ACC112 (cell line): ENCODE results near the gene APBB1IP.

Experiments
- H2AFZ ChIP-seq: fragments of 200-600 bp; sonication (generic); one replicate; pipeline ENCODE4 v1.6.0; 2017; ENCODE audit warnings: antibody characterized with exemption, low read length; ENCODE audit not compliant: unreplicated experiment
- H3K27ac ChIP-seq: fragments of 200-600 bp; sonication (generic); 2 replicates; pipeline ENCODE4 v1.5.1; 2014; ENCODE audit warnings: low read depth, mild to moderate bottlenecking, antibody characterized with exemption, low read length, moderate library complexity
- H3K27me3 ChIP-seq: fragments of 200-600 bp; sonication (generic); 2 replicates; pipeline ENCODE4 v1.6.1; 2014; ENCODE audit warnings: mild to moderate bottlenecking, antibody characterized with exemption, low read length, moderate library complexity, mixed read lengths; ENCODE audit not compliant: insufficient read depth
- H3K36me3 ChIP-seq: fragments of 200-600 bp; sonication (generic); 2 replicates; pipeline ENCODE4 v1.6.1; 2016; ENCODE audit warnings: mild to moderate bottlenecking, antibody characterized with exemption, low read length, moderate library complexity, mixed read lengths; ENCODE audit not compliant: insufficient read depth
- H3K4me1 ChIP-seq: fragments of 200-600 bp; sonication (generic); one replicate; pipeline ENCODE4 v1.6.1; 2016; ENCODE audit warnings: low read length, mixed read lengths; ENCODE audit not compliant: insufficient read depth, unreplicated experiment, control insufficient read depth
- H3K4me3 ChIP-seq: fragments of 200-600 bp; sonication (generic); 2 replicates; pipeline ENCODE4 v1.5.1; 2014; ENCODE audit warnings: mild to moderate bottlenecking, low read depth, low read length
- H3K79me2 ChIP-seq: fragments of 200-600 bp; sonication (generic); one replicate; pipeline ENCODE4 v1.6.0; 2016; ENCODE audit warnings: low read length; ENCODE audit not compliant: control insufficient read depth, unreplicated experiment, insufficient read depth

APBB1IP gene

GRCh38 chr10:26475386-26475785, 37.2 kb downstream of the APBB1IP start:
- Histone ChIP-seq H3K79me2 (no peaks in the 10 kb centered on the region), H3K27ac (no peak overlapping the region), H3K27me3 (no peaks in the 10 kb centered on the region), H3K4me3 (no peak overlapping the region), H3K4me1 (no peaks in the 10 kb centered on the region), H2AFZ (no peak overlapping the region), H3K36me3 (no peaks in the 10 kb centered on the region)

- Histone ChIP-seq H3K4me1 (no peaks in the 10 kb centered on the region), H3K27ac (no peak overlapping the region), H3K79me2 (no peaks in the 10 kb centered on the region), H3K36me3 (no peaks in the 10 kb centered on the region), H3K27me3 (no peaks in the 10 kb centered on the region), H2AFZ (no peak overlapping the region), H3K4me3 (no peak overlapping the region)
These were observed 39.4 kb downstream of the APBB1IP start for GRCh38 chr10:26477501-26477900.

- no peak overlapping the region for H2AFZ ChIP-seq
- no peak overlapping the region for H3K4me3 ChIP-seq
- H3K36me3 ChIP-seq, result no peaks in the 10 kb centered on the region
- no peak overlapping the region for H3K27ac ChIP-seq
- H3K4me1 ChIP-seq, result no peaks in the 10 kb centered on the region
- H3K27me3 ChIP-seq, result no peaks in the 10 kb centered on the region
- no peaks in the 10 kb centered on the region for H3K79me2 ChIP-seq
These were observed 39.9 kb downstream of the APBB1IP start for GRCh38 chr10:26478061-26478460.

GRCh38 chr10:26479766-26480492, 41.8 kb downstream of the APBB1IP start:
- Histone ChIP-seq H3K27me3 (no peaks in the 10 kb centered on the region), H3K4me1 (peaks cover 9% of the 10 kb centered on the region), H3K79me2 (no peaks in the 10 kb centered on the region), H3K36me3 (no peaks in the 10 kb centered on the region), H3K27ac (no peak overlapping the region), H3K4me3 (no peak overlapping the region), H2AFZ (no peak overlapping the region)

- peaks cover 22% of the 10 kb centered on the region for H3K4me1 ChIP-seq
- no peak overlapping the region for H2AFZ ChIP-seq
- H3K36me3 ChIP-seq, result no peaks in the 10 kb centered on the region
- no peaks in the 10 kb centered on the region for H3K79me2 ChIP-seq
- H3K27ac ChIP-seq, result no peak overlapping the region
- no peaks in the 10 kb centered on the region for H3K27me3 ChIP-seq
- no peak overlapping the region for H3K4me3 ChIP-seq
These were observed 43.2 kb downstream of the APBB1IP start for GRCh38 chr10:26481315-26481692.

GRCh38 chr10:26481914-26482550, 43.9 kb downstream of the APBB1IP start:
- peaks cover 29% of the 10 kb centered on the region for H3K4me1 ChIP-seq
- no peaks in the 10 kb centered on the region for H3K79me2 ChIP-seq
- no peak overlapping the region for H3K4me3 ChIP-seq

GRCh38 chr10:26483554-26483953, 45.4 kb downstream of the APBB1IP start:
- H3K79me2 ChIP-seq, result no peaks in the 10 kb centered on the region
- H3K4me3 ChIP-seq, result no peak overlapping the region
- peaks cover 41% of the 10 kb centered on the region for H3K4me1 ChIP-seq
- H3K27ac ChIP-seq, result no peak overlapping the region
- H2AFZ ChIP-seq, result no peak overlapping the region
- no peaks in the 10 kb centered on the region for H3K27me3 ChIP-seq
- H3K36me3 ChIP-seq, result no peaks in the 10 kb centered on the region

More at GRCh38 chr10:26481914-26482550, 43.9 kb downstream of the APBB1IP start:
- Histone ChIP-seq H3K36me3 (no peaks in the 10 kb centered on the region), H3K27me3 (no peaks in the 10 kb centered on the region), H2AFZ (no peak overlapping the region), H3K27ac (no peak overlapping the region)

GRCh38 chr10:26485150-26485941, 47.2 kb downstream of the APBB1IP start:
- H3K4me1 ChIP-seq, result peaks cover 44% of the 10 kb centered on the region
- no peaks in the 10 kb centered on the region for H3K27me3 ChIP-seq
- peak overlapping the region; percentile 100 for H3K27ac ChIP-seq
- H3K79me2 ChIP-seq, result no peaks in the 10 kb centered on the region
- no peak overlapping the region for H3K4me3 ChIP-seq
- peak overlapping the region; percentile 48 for H2AFZ ChIP-seq
- H3K36me3 ChIP-seq, result no peaks in the 10 kb centered on the region

- Histone ChIP-seq H2AFZ (peak overlapping the region; percentile 97), H3K27me3 (no peaks in the 10 kb centered on the region), H3K4me1 (peaks cover 44% of the 10 kb centered on the region), H3K79me2 (no peaks in the 10 kb centered on the region), H3K27ac (peak overlapping the region; percentile 100), H3K36me3 (no peaks in the 10 kb centered on the region), H3K4me3 (peak overlapping the region; percentile 62)
These were observed 48.2 kb downstream of the APBB1IP start for GRCh38 chr10:26486304-26486703.

GRCh38 chr10:26486990-26487850, 49.1 kb downstream of the APBB1IP start:
- H3K36me3 ChIP-seq, result no peaks in the 10 kb centered on the region

More at GRCh38 chr10:26486990-26487850, 49.1 kb downstream of the APBB1IP start:
- Histone ChIP-seq H3K4me3 (peak overlapping the region; percentile 62), H3K79me2 (no peaks in the 10 kb centered on the region), H3K27ac (peak overlapping the region; percentile 100), H3K27me3 (no peaks in the 10 kb centered on the region), H3K4me1 (peaks cover 44% of the 10 kb centered on the region), H2AFZ (peak overlapping the region; percentile 97)
